Measurements from ENCODE around the gene XYLT1. TPM values are rescaled to one million over a fixed set of nuclear protein-coding genes. Genes with fewer than 3 reads are reported as not detected.

The XYLT1 gene
- total and polyA plus RNA-seq, 7 donors: 0.67 to 2.5 (median 1.7) TPM

DNA sequence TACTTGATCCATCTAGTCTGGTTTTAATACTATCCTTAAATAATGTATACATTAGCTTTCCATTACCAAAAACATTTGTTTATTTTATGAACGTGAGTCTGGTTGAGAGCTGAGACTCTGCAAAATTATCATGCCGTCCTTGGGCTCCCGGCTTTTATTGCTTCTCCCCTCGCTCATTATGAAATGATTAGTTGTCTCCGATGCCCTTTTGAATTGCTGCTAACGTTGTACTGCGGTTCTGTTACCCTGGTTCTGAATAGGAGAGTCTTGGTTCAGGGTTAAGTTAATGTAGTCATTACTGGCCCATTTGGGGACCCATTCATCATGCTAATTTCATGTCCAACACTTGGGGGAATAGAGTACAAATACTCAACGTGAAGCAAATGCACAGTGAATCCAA is 12.8 kb downstream of the XYLT1 start:
- Histone ChIP-seq H3K4me3 (no peak overlapping the region), H3K4me1 (no peaks in the 10 kb centered on the region), H3K27ac (no peak overlapping the region), H3K9me3 (no peaks in the 10 kb centered on the region), H3K27me3 (ENCODE audit: insufficient read depth in 3 of 3, low read length in 2 of 3) (peaks cover 0 to 1% (median 0%) of the 10 kb centered on the region in 3 donors), H3K36me3 (ENCODE audit: insufficient read depth in 1 of 2, low read depth in 1 of 2) (no peaks in the 10 kb centered on the region)
- ATAC-seq (no peak), DNase-seq (no peak)
- no peak for TF ChIP-seq CTCF (IDR thresholded peaks at IDR 0.05)
- 79 to 87% (median 81%) methylated on average over 8 of the region's 8 CpGs for WGBS, 3 donors
- intact Hi-C loops (cut with DNase I): no loop called here

GRCh38 chr16:17457513-17457912 is 13.2 kb downstream of the XYLT1 start:
- Histone ChIP-seq H3K27ac (no peak overlapping the region), H3K27me3 (ENCODE audit: insufficient read depth in 3 of 3, low read length in 2 of 3) (peaks cover 0 to 1% (median 0%) of the 10 kb centered on the region in 3 donors), H3K36me3 (ENCODE audit: insufficient read depth in 1 of 2, low read depth in 1 of 2) (no peaks in the 10 kb centered on the region), H3K4me1 (no peaks in the 10 kb centered on the region), H3K4me3 (no peak overlapping the region), H3K9me3 (no peaks in the 10 kb centered on the region)
- intact Hi-C loops (cut with DNase I): no loop called here
- ATAC-seq (no peak), DNase-seq (no peak)
- WGBS, 3 donors: 69 to 82% (median 75%) methylated on average over 3 of the region's 3 CpGs
- no peak for TF ChIP-seq CTCF (IDR thresholded peaks at IDR 0.05)

GRCh38 chr16:17454162-17454730 is 16.5 kb downstream of the XYLT1 start:
- no peak for TF ChIP-seq CTCF (IDR thresholded peaks at IDR 0.05)
- H3K9me3 ChIP-seq: no peaks in the 10 kb centered on the region
- WGBS, 3 donors: 90 to 91% (median 90%) methylated on average over 4 of the region's 4 CpGs
- intact Hi-C loops (cut with DNase I): no loop called here
- ATAC-seq: no peak
- no peak for DNase-seq
- no peak overlapping the region for H3K27ac ChIP-seq
- no peaks in the 10 kb centered on the region for H3K27me3 ChIP-seq (ENCODE audit: insufficient read depth in 3 of 3, low read length in 2 of 3)
- H3K4me3 ChIP-seq: no peak overlapping the region
- H3K36me3 ChIP-seq (ENCODE audit: insufficient read depth in 1 of 2, low read depth in 1 of 2): no peaks in the 10 kb centered on the region
- H3K4me1 ChIP-seq: no peaks in the 10 kb centered on the region

- no peak overlapping the region for H3K27ac ChIP-seq
- ATAC-seq (no peak), DNase-seq (no peak)
- TF ChIP-seq CTCF (IDR thresholded peaks at IDR 0.05): no peak
- no peak overlapping the region for H3K4me3 ChIP-seq
- WGBS, 3 donors: 54 to 70% (median 58%) methylated on average over 8 of the region's 8 CpGs
- no peaks in the 10 kb centered on the region for H3K9me3 ChIP-seq
- intact Hi-C loops (cut with DNase I): no loop called here
- no peaks in the 10 kb centered on the region for H3K4me1 ChIP-seq
- no peaks in the 10 kb centered on the region for H3K27me3 ChIP-seq (ENCODE audit: insufficient read depth in 3 of 3, low read length in 2 of 3)
- no peaks in the 10 kb centered on the region for H3K36me3 ChIP-seq (ENCODE audit: insufficient read depth in 1 of 2, low read depth in 1 of 2)
Observed at GRCh38 chr16:17453364-17454038, 17.3 kb downstream of the XYLT1 start.

All from psoas muscle (tissue), 8 donors.